Liver (tissue), 3 donors: ENCODE data around the gene GULP1.

ENCODE experiments used
- CTCF ChIP-seq: fragments of 150-350 bp; IDR thresholded peaks from 2 replicates; pipeline ENCODE4 v1.5.1; 2017; ENCODE audit warnings: improper control_type of control experiment, low read depth, low read length; ENCODE audit not compliant: missing input control
- EGR1 ChIP-seq, 2 donors: IDR thresholded peaks; 2 replicates each; pipeline ENCODE4 v1.6.1; 2016 to 2018; ENCODE audit warnings: antibody characterized with exemption in 2 of 2, low read depth in 2 of 2
- FOXA1 ChIP-seq: IDR thresholded peaks from 2 replicates; pipeline ENCODE4 v1.6.1; 2016; ENCODE audit warnings: antibody characterized with exemption
- RXRA ChIP-seq, 2 donors: IDR thresholded peaks; 2 replicates each; pipeline ENCODE4 v1.6.1; 2017 to 2018; ENCODE audit warnings: antibody characterized with exemption in 2 of 2, mild to moderate bottlenecking in 1 of 2
- TAF1 ChIP-seq: conservative IDR thresholded peaks from 2 replicates; pipeline ENCODE4 v1.6.1; 2016; ENCODE audit warnings: antibody characterized with exemption, mild to moderate bottlenecking
- YY1 ChIP-seq: IDR thresholded peaks from 2 replicates; pipeline ENCODE4 v1.6.1; 2016; ENCODE audit warnings: antibody characterized with exemption, mild to moderate bottlenecking
- donor health status: healthy.
- donor health status: healthy.

GRCh38 chr2:188274274-188274673, 17.4 kb upstream of the GULP1 start:
- TF ChIP-seq TAF1 (no peak), CTCF (no peak), FOXA1 (no peak), EGR1 (IDR thresholded peaks at IDR 0.05; ENCODE audit: low read depth in 2 of 2) (no peak), RXRA (IDR thresholded peaks at IDR 0.05) (no peak), YY1 (no peak)
